H9 (cell line): ENCODE data around the gene ALAD. TPM values are rescaled to one million over a fixed set of nuclear protein-coding genes. Genes with fewer than 3 reads are reported as not detected.

Experiments used
- DNase-seq: peaks from one replicate; pipeline ENCODE4 v3.0.0-alpha.2; 2017
- H2AFZ ChIP-seq: one replicate; pipeline ENCODE4 v1.6.1; 2013; ENCODE audit warnings: mild to moderate bottlenecking, low read length, control low read depth, moderate library complexity
- H2AK5ac ChIP-seq: 2 replicates; pipeline ENCODE4 v1.6.1; 2013; ENCODE audit warnings: low read length, control low read depth, mixed read lengths; ENCODE audit not compliant: insufficient read length
- H2BK120ac ChIP-seq: one replicate; pipeline ENCODE4 v1.6.1; 2013; ENCODE audit warnings: low read depth, mild to moderate bottlenecking, low read length, control low read depth, inconsistent platforms; ENCODE audit not compliant: poor library complexity, severe bottlenecking
- H2BK12ac ChIP-seq: 2 replicates; pipeline ENCODE4 v1.6.1; 2013; ENCODE audit warnings: low read length, control low read depth, mixed read lengths, low read depth; ENCODE audit not compliant: insufficient read length
- H2BK15ac ChIP-seq: 2 replicates; pipeline ENCODE4 v1.6.1; 2013; ENCODE audit warnings: low read depth, low read length, control low read depth
- H2BK20ac ChIP-seq: one replicate; pipeline ENCODE4 v1.6.1; 2013; ENCODE audit warnings: low read depth, mild to moderate bottlenecking, low read length, control low read depth, inconsistent platforms; ENCODE audit not compliant: poor library complexity, severe bottlenecking
- H2BK5ac ChIP-seq: 2 replicates; pipeline ENCODE4 v1.6.1; 2013; ENCODE audit warnings: low read length, control low read depth, mixed read lengths; ENCODE audit not compliant: insufficient read length
- H3K14ac ChIP-seq: 2 replicates; pipeline ENCODE4 v1.6.1; 2013; ENCODE audit warnings: low read length, control low read depth; ENCODE audit not compliant: insufficient read depth
- H3K18ac ChIP-seq: 2 replicates; pipeline ENCODE4 v1.6.1; 2013; ENCODE audit warnings: low read depth, mild to moderate bottlenecking, mixed read lengths, low read length, control low read depth; ENCODE audit not compliant: insufficient read length
- H3K23ac ChIP-seq: 2 replicates; pipeline ENCODE4 v1.6.1; 2013; ENCODE audit warnings: low read length, control low read depth, mixed read lengths, low read depth; ENCODE audit not compliant: insufficient read length
- H3K23me2 ChIP-seq: 2 replicates; pipeline ENCODE4 v1.6.1; 2013; ENCODE audit warnings: low read depth, mild to moderate bottlenecking, mixed read lengths, low read length, control low read depth; ENCODE audit not compliant: insufficient read length, poor library complexity, severe bottlenecking
- H3K27ac ChIP-seq: 2 replicates; pipeline ENCODE4 v1.5.1; 2013; ENCODE audit warnings: low read length, control low read depth, mixed read lengths, low read depth; ENCODE audit not compliant: insufficient read length
- H3K27me3 ChIP-seq: 2 replicates; pipeline ENCODE4 v1.6.1; 2013; ENCODE audit warnings: low read length, control low read depth, inconsistent platforms; ENCODE audit not compliant: insufficient read depth
- H3K4ac ChIP-seq: 2 replicates; pipeline ENCODE4 v1.6.1; 2013; ENCODE audit warnings: low read depth, mild to moderate bottlenecking, control low read depth, inconsistent platforms, low read length, moderate library complexity
- H3K4me1 ChIP-seq: 2 replicates; pipeline ENCODE4 v1.6.1; 2013; ENCODE audit warnings: low read length, control low read depth, inconsistent platforms; ENCODE audit not compliant: insufficient read depth
- H3K4me2 ChIP-seq: 2 replicates; pipeline ENCODE4 v1.6.1; 2013; ENCODE audit warnings: low read length, control low read depth, mixed read lengths; ENCODE audit not compliant: insufficient read length, insufficient read depth
- H3K56ac ChIP-seq: 2 replicates; pipeline ENCODE4 v1.6.1; 2013; ENCODE audit warnings: low read depth, mild to moderate bottlenecking, mixed read lengths, low read length, control low read depth; ENCODE audit not compliant: insufficient read length
- H3K79me1 ChIP-seq: 2 replicates; pipeline ENCODE4 v1.6.1; 2013; ENCODE audit warnings: low read depth, mild to moderate bottlenecking, moderate library complexity, low read length, control low read depth, inconsistent platforms; ENCODE audit not compliant: insufficient read depth, poor library complexity, severe bottlenecking
- H3K79me2 ChIP-seq: 2 replicates; pipeline ENCODE4 v1.6.1; 2013; ENCODE audit warnings: low read length, control low read depth, inconsistent platforms; ENCODE audit not compliant: insufficient read depth
- H3K9ac ChIP-seq: 2 replicates; pipeline ENCODE4 v1.6.1; 2013; ENCODE audit warnings: low read length, control low read depth, mixed read lengths; ENCODE audit not compliant: insufficient read length; ENCODE audit errors: extremely low read depth
- H3K9me3 ChIP-seq: one replicate; pipeline ENCODE4 v1.6.1; 2013; ENCODE audit warnings: low read depth, low read length, inconsistent platforms; ENCODE audit not compliant: control insufficient read depth
- H3T11ph ChIP-seq: one replicate; pipeline ENCODE4 v1.6.1; 2013; ENCODE audit warnings: mild to moderate bottlenecking, low read length, control low read depth, inconsistent platforms
- H4K20me1 ChIP-seq: one replicate; pipeline ENCODE4 v1.6.1; 2013; ENCODE audit not compliant: control insufficient read depth, insufficient read length, insufficient read depth
- H4K5ac ChIP-seq: 2 replicates; pipeline ENCODE4 v1.6.1; 2013; ENCODE audit warnings: low read depth, mild to moderate bottlenecking, mixed read lengths, low read length, control low read depth; ENCODE audit not compliant: insufficient read length
- H4K8ac ChIP-seq: replicated peaks from 2 replicates; pipeline ENCODE4 v1.6.1; 2013; ENCODE audit warnings: low read length, control low read depth, mixed read lengths, low read depth; ENCODE audit not compliant: insufficient read length
- H4K91ac ChIP-seq: 2 replicates; pipeline ENCODE4 v1.6.1; 2013; ENCODE audit warnings: low read depth, mild to moderate bottlenecking, moderate library complexity, mixed read lengths, low read length, control low read depth; ENCODE audit not compliant: insufficient read length
- H3K27ac Mint-ChIP-seq, 3 experiments: 2 replicates in 2 of 3; 3 replicates in 1 of 3; pipeline ENCODE4 v1.8.0; 2020 to 2021; ENCODE audit warnings: mixed read lengths in 3 of 3, mild to moderate bottlenecking in 1 of 3, moderate library complexity in 1 of 3
- H3K27me3 Mint-ChIP-seq: 2 replicates; pipeline ENCODE4 v1.8.0; 2021; ENCODE audit warnings: low read depth, mild to moderate bottlenecking, moderate library complexity, mixed read lengths
- H3K36me3 Mint-ChIP-seq, 3 experiments: 2 replicates in 2 of 3; 3 replicates in 1 of 3; pipeline ENCODE4 v1.8.0; 2020 to 2021; ENCODE audit warnings: low read depth in 3 of 3, mixed read lengths in 3 of 3; ENCODE audit not compliant: insufficient read depth in 1 of 3
- H3K4me1 Mint-ChIP-seq, 2 experiments: 2 replicates each; pipeline ENCODE4 v1.8.0; 2020; ENCODE audit warnings: mixed read lengths in 2 of 2
- H3K4me3 Mint-ChIP-seq, 2 experiments: 2 replicates in 1 of 2; 3 replicates in 1 of 2; pipeline ENCODE4 v1.8.0; 2020 to 2021; ENCODE audit warnings: mild to moderate bottlenecking in 2 of 2, mixed read lengths in 2 of 2, moderate library complexity in 1 of 2
- H3K9me3 Mint-ChIP-seq, 2 experiments: 2 replicates in 1 of 2; 3 replicates in 1 of 2; pipeline ENCODE4 v1.8.0; 2020; ENCODE audit warnings: mild to moderate bottlenecking in 2 of 2, mixed read lengths in 2 of 2, moderate library complexity in 1 of 2
- CTCF ChIP-seq: fragments of 200-600 bp; sonication (generic); conservative IDR thresholded peaks from 3 replicates; pipeline ENCODE4 v1.8.0; 2021; ENCODE audit warnings: antibody characterized with exemption, mild to moderate bottlenecking
- WGBS: extraction: QIAGEN DNeasy Blood & Tissue Kit; methylation state at CpG from one replicate; pipeline ENCODE4 v1.1.7; 2013; ENCODE audit warnings: missing lambda C conversion rate, low lambda C conversion rate, mixed read lengths; ENCODE audit not compliant: insufficient read length; ENCODE audit errors: extremely low coverage; 5-methylcytosine and 5-hydroxymethylcytosine counted together
- total RNA-seq: library from RNA; stranded (reverse); gene quantifications from 2 replicates; pipeline ENCODE4 v1.2.1, GENCODE V29; 2021

ALAD gene
- total RNA-seq, 1 experiment from 2014 or later, result 13.2 TPM

DNA sequence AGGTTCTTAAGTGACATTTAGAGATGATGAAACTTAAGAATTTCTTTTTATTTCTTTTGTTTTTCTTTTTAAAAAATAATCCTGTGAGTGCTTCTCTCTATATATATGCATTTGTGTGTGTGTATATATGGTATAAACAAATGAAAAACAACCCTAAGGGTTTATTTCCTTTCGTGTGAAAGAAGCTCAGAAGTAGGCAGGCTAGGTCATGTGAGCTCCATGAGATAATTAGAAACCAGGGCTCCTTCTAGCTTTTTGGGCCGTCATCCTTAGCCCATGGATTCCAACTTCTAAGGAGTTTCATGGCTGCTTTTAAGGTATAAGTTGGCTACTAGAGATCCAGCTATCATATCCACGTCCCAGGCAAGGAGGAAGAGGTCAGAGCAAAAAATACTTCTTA, 20.6 kb upstream of the ALAD start:
- Histone ChIP-seq H4K8ac (no peak overlapping the region), H3K27ac (no peak overlapping the region), H3K18ac (no peak overlapping the region), H4K91ac (no peak overlapping the region), H4K5ac (no peak overlapping the region), H3K9ac (no peak overlapping the region), H3K14ac (no peak overlapping the region), H2BK5ac (no peak overlapping the region), H3K23ac (no peak overlapping the region), H2BK120ac (no peak overlapping the region), H2AK5ac (no peak overlapping the region), H3K9me3 (no peaks in the 10 kb centered on the region), H2AFZ (no peak overlapping the region), H3K23me2 (no peaks in the 10 kb centered on the region), H3K79me2 (no peaks in the 10 kb centered on the region), H3K79me1 (no peaks in the 10 kb centered on the region), H3K27me3 (no peaks in the 10 kb centered on the region; the same call in 1 of the 2 replicates), H3K4me1 (no peaks in the 10 kb centered on the region; the same call in 1 of the 2 replicates), H2BK15ac (no peak overlapping the region), H3K4me2 (no peak overlapping the region), H2BK20ac (no peak overlapping the region), H3K4ac (no peak overlapping the region), H3T11ph (no peak overlapping the region), H3K56ac (no peak overlapping the region), H2BK12ac (no peak overlapping the region), H4K20me1 (no peaks in the 10 kb centered on the region)
- Mint-ChIP-seq H3K27ac (no peak overlapping the region), H3K4me1 (peaks cover 11 to 12% of the 10 kb centered on the region in 2 experiments), H3K4me3 (no peak overlapping the region), H3K9me3 (no peaks in the 10 kb centered on the region), H3K36me3 (no peaks in the 10 kb centered on the region), H3K27me3 (peaks cover 1% of the 10 kb centered on the region; the same call in 1 of the 2 replicates)
- WGBS, result no CpG with 5 or more reads among the region's 3 CpGs
- no peak for DNase-seq
- TF ChIP-seq CTCF, result no peak
